Eye (tissue), 1 donor: ENCODE results near the gene PSD4.
A peak's percentile ranks its signal among the peaks of the same experiment; 100 is the strongest.

Experiments used
- DNase-seq: peaks from one replicate; pipeline ENCODE4 v3.0.0-alpha.2; 2015

Gene PSD4

GRCh38 chr2:113144259-113144658, 29.5 kb upstream of the PSD4 start:
- DNase-seq, result no peak

GRCh38 chr2:113148606-113149552, 24.9 kb upstream of the PSD4 start:
- DNase-seq, result no peak

GRCh38 chr2:113149553-113150257, 24.1 kb upstream of the PSD4 start:
- DNase-seq, result no peak

GRCh38 chr2:113150258-113150601, 23.5 kb upstream of the PSD4 start:
- no peak for DNase-seq

- DNase-seq, result no peak
These were observed 18.4 kb upstream of the PSD4 start for GRCh38 chr2:113155331-113155730.

- peak; percentile 60 for DNase-seq
These were observed 17.3 kb upstream of the PSD4 start for GRCh38 chr2:113156278-113157117.

GRCh38 chr2:113157118-113157896, 16.5 kb upstream of the PSD4 start:
- DNase-seq, result peak; percentile 66

- DNase-seq, result no peak
These were observed 15.6 kb upstream of the PSD4 start for GRCh38 chr2:113157897-113158753.

GRCh38 chr2:113158884-113159553, 14.8 kb upstream of the PSD4 start:
- DNase-seq, result no peak

- no peak for DNase-seq
These were observed 13.5 kb upstream of the PSD4 start for GRCh38 chr2:113160248-113160647.

GRCh38 chr2:113160962-113161361, 12.8 kb upstream of the PSD4 start:
- no peak for DNase-seq

GRCh38 chr2:113162173-113162572, 11.6 kb upstream of the PSD4 start:
- no peak for DNase-seq

- DNase-seq, result no peak
These were observed 10.9 kb upstream of the PSD4 start for GRCh38 chr2:113162869-113163268.

- no peak for DNase-seq
These were observed 9.4 kb upstream of the PSD4 start for GRCh38 chr2:113164215-113164929.

- DNase-seq, result peak; percentile 81
These were observed 8.7 kb upstream of the PSD4 start for GRCh38 chr2:113164930-113165585.

- DNase-seq, result no peak
These were observed 7.6 kb upstream of the PSD4 start for GRCh38 chr2:113166187-113166645.

- DNase-seq, result no peak
These were observed 6.4 kb upstream of the PSD4 start for GRCh38 chr2:113167115-113167932.

- no peak for DNase-seq
These were observed 5.8 kb upstream of the PSD4 start for GRCh38 chr2:113167962-113168340.
